T1000 (cell line): Measurements from ENCODE around the gene MRM2.
A peak's percentile ranks its signal among the peaks of the same experiment; 100 is the strongest.

Source experiments
- DNase-seq: peaks from one replicate; lab custom pipeline; 2025; ENCODE audit warnings: mixed read lengths; lab: John Stamatoyannopoulos, UW

The MRM2 gene

GRCh38 chr7:2266911-2267310, 24.9 kb upstream of the MRM2 start:
- DNase-seq, result peak; percentile 82

- DNase-seq, result no peak
These were observed 22.2 kb upstream of the MRM2 start for GRCh38 chr7:2264158-2264557.

GRCh38 chr7:2263176-2263575, 21.2 kb upstream of the MRM2 start:
- no peak for DNase-seq

- DNase-seq, result no peak
These were observed 19.6 kb upstream of the MRM2 start for GRCh38 chr7:2261611-2262010.

- DNase-seq, result peak; percentile 22
These were observed 18.8 kb upstream of the MRM2 start for GRCh38 chr7:2260820-2261219.

GRCh38 chr7:2259480-2259879, 17.5 kb upstream of the MRM2 start:
- no peak for DNase-seq

- DNase-seq, result no peak
These were observed 16.8 kb upstream of the MRM2 start for GRCh38 chr7:2258661-2259365.

- DNase-seq, result no peak
These were observed 15.6 kb upstream of the MRM2 start for GRCh38 chr7:2257651-2258050.

- DNase-seq, result no peak
These were observed 15.1 kb upstream of the MRM2 start for GRCh38 chr7:2257046-2257551.

GRCh38 chr7:2256306-2257045, 14.5 kb upstream of the MRM2 start:
- DNase-seq, result no peak

GRCh38 chr7:2255145-2256139, 13.4 kb upstream of the MRM2 start:
- DNase-seq, result peak; percentile 16

GRCh38 chr7:2254429-2255144, 12.6 kb upstream of the MRM2 start:
- no peak for DNase-seq

- no peak for DNase-seq
These were observed 11.7 kb upstream of the MRM2 start for GRCh38 chr7:2253525-2254244.

GRCh38 chr7:2253021-2253420, 11.0 kb upstream of the MRM2 start:
- DNase-seq, result no peak

- DNase-seq, result no peak
These were observed 10.1 kb upstream of the MRM2 start for GRCh38 chr7:2251841-2252771.

GRCh38 chr7:2251381-2251780, 9.4 kb upstream of the MRM2 start:
- no peak for DNase-seq

GRCh38 chr7:2249744-2250323, 7.8 kb upstream of the MRM2 start:
- DNase-seq, result no peak

- peak; percentile 53 for DNase-seq
These were observed 7.1 kb upstream of the MRM2 start for GRCh38 chr7:2248984-2249694.
